Measurements from ENCODE around the gene POTEF.
"Not testable (repeated sequence)": the region's sequence is repeated elsewhere in the genome, so short reads cannot be mapped to it uniquely, and the experiment has no call there.

- not testable (repeated sequence) for TF ChIP-seq CTCF (IDR thresholded peaks at IDR 0.05 in 2 of 3, conservative IDR thresholded peaks at IDR 0.05 in 1 of 3; ENCODE audit: borderline replicate concordance in 1 of 3, insufficient read depth in 1 of 3, low read depth in 2 of 3, low read length in 2 of 3); POLR2A (IDR thresholded peaks at IDR 0.05; ENCODE audit: borderline replicate concordance, extremely low read depth, insufficient read depth, insufficient read length); SIN3A (IDR thresholded peaks at IDR 0.05; ENCODE audit: low read depth); POLR2AphosphoS5 (IDR thresholded peaks at IDR 0.05; ENCODE audit: low read depth, low read length)
Observed at GRCh38 chr2:130056336-130056735, 72.7 kb downstream of the POTEF start.
